ENCODE results near the gene SMYD3. TPM values are rescaled to one million over a fixed set of nuclear protein-coding genes. Genes with fewer than 3 reads are reported as not detected.

SMYD3 gene
- total and polyA plus RNA-seq, 2 experiments from 2014 or later = 30.8 to 68.5 TPM

DNA sequence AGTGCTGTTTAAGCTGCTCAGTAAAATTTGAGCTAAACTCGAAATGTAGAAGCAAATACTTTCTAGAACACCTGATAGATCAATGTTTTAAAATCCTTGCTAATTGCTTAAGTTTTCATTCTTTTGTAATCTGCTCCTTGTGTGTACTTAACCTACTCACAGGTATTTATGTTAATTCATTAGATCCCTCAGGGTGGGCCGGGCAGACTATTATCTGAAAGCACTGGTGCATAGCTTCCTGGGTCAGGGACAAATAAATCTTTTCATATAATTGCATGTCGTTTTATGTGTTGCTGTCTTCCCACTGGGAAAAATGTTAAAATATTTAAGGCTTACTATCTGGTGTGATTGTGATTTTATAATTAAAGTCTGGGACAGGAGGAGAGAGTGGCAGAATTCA is 440.5 kb downstream of the SMYD3 start:
- TF ChIP-seq EZH2phosphoT487 (IDR thresholded peaks at IDR 0.05; ENCODE audit: low read depth, severe bottlenecking, unreplicated experiment) (no peak), EZH2 (IDR thresholded peaks at IDR 0.05; ENCODE audit: borderline replicate concordance) (no peak)
- Histone ChIP-seq H3K36me3 (replicated peaks; ENCODE audit: insufficient read depth, low read depth) (no peaks in the 10 kb centered on the region), H4K20me1 (ENCODE audit: insufficient read depth, poor library complexity, severe bottlenecking) (no peaks in the 10 kb centered on the region), H3K9me3 (ENCODE audit: low read depth) (no peaks in the 10 kb centered on the region), H3K27ac (peak overlapping the region; percentile 64), H3K4me3 (no peak overlapping the region), H3K4me1 (ENCODE audit: insufficient read depth) (peaks cover 14% of the 10 kb centered on the region), H2AFZ (no peak overlapping the region), H3K79me2 (no peaks in the 10 kb centered on the region), H3K27me3 (no peaks in the 10 kb centered on the region), H3K9me2 (replicated peaks; ENCODE audit: insufficient read depth) (no peaks in the 10 kb centered on the region), H3K4me2 (peak overlapping the region; percentile 65)
- no peak for DNase-seq (ENCODE audit: low spot score)
- WGBS (ENCODE audit: low lambda C conversion rate, missing lambda C conversion rate) = 38% methylated on average over 3 of the region's 3 CpGs

DNA sequence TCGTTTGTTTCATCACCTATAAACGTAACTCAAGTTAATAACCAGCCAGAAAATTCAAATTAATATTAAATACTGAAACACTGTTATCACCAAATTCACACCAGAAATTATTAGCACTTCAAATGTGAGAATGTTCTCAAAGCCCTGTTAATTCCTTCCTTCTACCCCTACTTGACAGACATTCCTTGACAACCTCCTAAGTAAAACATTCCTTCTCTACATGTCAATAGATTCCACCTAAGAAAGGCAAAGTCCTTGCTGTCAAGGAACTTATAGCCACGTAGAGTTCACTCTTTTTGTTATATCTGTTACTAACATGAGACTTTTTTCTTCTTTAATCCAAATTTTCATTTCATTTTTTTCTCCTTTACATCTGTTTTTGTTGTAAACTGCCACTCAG is 441.5 kb downstream of the SMYD3 start:
- Histone ChIP-seq H3K79me2 (no peaks in the 10 kb centered on the region), H3K9me2 (replicated peaks; ENCODE audit: insufficient read depth) (no peaks in the 10 kb centered on the region), H3K36me3 (replicated peaks; ENCODE audit: insufficient read depth, low read depth) (no peaks in the 10 kb centered on the region), H3K27me3 (no peaks in the 10 kb centered on the region), H3K27ac (no peak overlapping the region), H4K20me1 (ENCODE audit: insufficient read depth, poor library complexity, severe bottlenecking) (no peaks in the 10 kb centered on the region), H3K4me1 (ENCODE audit: insufficient read depth) (peaks cover 14% of the 10 kb centered on the region), H3K4me3 (no peak overlapping the region), H2AFZ (no peak overlapping the region), H3K4me2 (peak overlapping the region; percentile 19), H3K9me3 (ENCODE audit: low read depth) (no peaks in the 10 kb centered on the region)
- 60% methylated on average over 3 of the region's 3 CpGs for WGBS (ENCODE audit: low lambda C conversion rate, missing lambda C conversion rate)
- DNase-seq (ENCODE audit: low spot score) = no peak
- TF ChIP-seq EZH2 (IDR thresholded peaks at IDR 0.05; ENCODE audit: borderline replicate concordance) (no peak), EZH2phosphoT487 (IDR thresholded peaks at IDR 0.05; ENCODE audit: low read depth, severe bottlenecking, unreplicated experiment) (no peak), CTCF (IDR thresholded peaks at IDR 0.05; ENCODE audit: poor library complexity) (no peak)

DNA sequence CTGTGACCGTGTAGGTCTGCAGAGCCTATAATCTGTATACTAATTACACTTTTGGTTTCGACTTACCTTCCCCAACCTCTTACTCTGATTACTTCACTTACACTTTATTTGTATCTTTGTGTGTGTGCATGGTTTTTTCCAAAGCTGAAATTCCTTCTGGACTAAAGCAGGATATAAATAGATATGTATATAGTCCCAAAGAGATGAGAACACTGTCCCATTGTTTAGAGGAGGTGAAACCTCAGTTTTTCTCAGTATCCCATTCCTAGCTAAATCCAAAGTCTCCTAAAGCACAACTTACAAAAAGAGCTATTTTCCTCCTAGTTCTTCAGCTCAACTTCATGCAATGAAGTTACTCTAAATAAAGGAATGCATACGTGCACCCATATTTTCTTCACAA is 442.2 kb downstream of the SMYD3 start:
- Histone ChIP-seq H2AFZ (no peak overlapping the region), H3K4me2 (no peak overlapping the region), H3K79me2 (no peaks in the 10 kb centered on the region), H3K27me3 (no peaks in the 10 kb centered on the region), H3K36me3 (replicated peaks; ENCODE audit: insufficient read depth, low read depth) (no peaks in the 10 kb centered on the region), H3K4me1 (ENCODE audit: insufficient read depth) (peaks cover 14% of the 10 kb centered on the region), H4K20me1 (ENCODE audit: insufficient read depth, poor library complexity, severe bottlenecking) (no peaks in the 10 kb centered on the region), H3K4me3 (no peak overlapping the region), H3K9me3 (ENCODE audit: low read depth) (no peaks in the 10 kb centered on the region), H3K27ac (no peak overlapping the region), H3K9me2 (replicated peaks; ENCODE audit: insufficient read depth) (no peaks in the 10 kb centered on the region)
- no peak for TF ChIP-seq EZH2 (IDR thresholded peaks at IDR 0.05; ENCODE audit: borderline replicate concordance)
- no peak for TF ChIP-seq CTCF (IDR thresholded peaks at IDR 0.05; ENCODE audit: poor library complexity)
- no peak for TF ChIP-seq EZH2phosphoT487 (IDR thresholded peaks at IDR 0.05; ENCODE audit: low read depth, severe bottlenecking, unreplicated experiment)
- 82% methylated on average over 3 of the region's 3 CpGs for WGBS (ENCODE audit: low lambda C conversion rate, missing lambda C conversion rate)
- no peak for DNase-seq (ENCODE audit: low spot score)

DNA sequence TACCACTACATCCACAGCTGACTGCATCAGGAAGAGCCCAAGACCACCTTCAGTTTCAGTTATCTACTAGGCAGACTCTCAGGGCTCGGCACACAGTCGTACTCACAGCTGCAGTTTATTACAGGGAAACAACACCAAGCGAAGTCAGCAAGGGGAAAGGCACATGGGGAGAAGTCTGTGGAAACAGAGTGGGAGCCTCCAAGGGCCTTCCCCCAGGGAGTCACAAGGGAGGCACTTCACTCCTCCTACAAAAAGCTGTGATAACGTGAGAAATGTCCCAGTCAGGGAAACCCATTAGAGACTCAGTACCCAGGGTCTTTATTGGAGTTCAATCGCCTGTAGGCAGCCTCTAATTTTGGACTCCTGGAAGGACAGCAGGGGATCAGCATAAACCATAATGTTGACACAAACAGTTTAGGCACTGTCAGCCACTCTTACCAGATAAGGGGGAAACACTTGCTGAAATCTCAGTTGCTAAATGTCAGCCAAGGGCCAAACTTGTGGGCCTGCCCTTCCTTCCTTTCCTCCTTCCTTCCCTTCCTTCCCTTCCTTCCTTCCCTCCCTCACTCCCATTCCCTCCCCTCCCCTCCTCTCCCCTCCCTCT is 444.0 kb downstream of the SMYD3 start:
- H3K27ac ChIP-seq = no peak overlapping the region
- no peaks in the 10 kb centered on the region for H3K79me2 ChIP-seq
- H2AFZ ChIP-seq = no peak overlapping the region
- no peak overlapping the region for H3K4me2 ChIP-seq
- H3K4me3 ChIP-seq = no peak overlapping the region
- peaks cover 14% of the 10 kb centered on the region for H3K4me1 ChIP-seq (ENCODE audit: insufficient read depth)
- TF ChIP-seq EZH2 (IDR thresholded peaks at IDR 0.05; ENCODE audit: borderline replicate concordance) (no peak), EZH2phosphoT487 (IDR thresholded peaks at IDR 0.05; ENCODE audit: low read depth, severe bottlenecking, unreplicated experiment) (no peak), CTCF (IDR thresholded peaks at IDR 0.05; ENCODE audit: poor library complexity) (no peak)
- no peak for DNase-seq (ENCODE audit: low spot score)
- H4K20me1 ChIP-seq (ENCODE audit: insufficient read depth, poor library complexity, severe bottlenecking) = no peaks in the 10 kb centered on the region
- no peaks in the 10 kb centered on the region for H3K9me2 ChIP-seq (replicated peaks; ENCODE audit: insufficient read depth)
- 95% methylated on average over 5 of the region's 5 CpGs for WGBS (ENCODE audit: low lambda C conversion rate, missing lambda C conversion rate)
- no peaks in the 10 kb centered on the region for H3K36me3 ChIP-seq (replicated peaks; ENCODE audit: insufficient read depth, low read depth)
- no peaks in the 10 kb centered on the region for H3K9me3 ChIP-seq (ENCODE audit: low read depth)
- no peaks in the 10 kb centered on the region for H3K27me3 ChIP-seq

Measured in hepatocyte (in vitro differentiated cells).